Activated CD4-positive, alpha-beta T cell treated with anti-CD3 and anti-CD28 coated beads for 24 hours (primary cell): ENCODE measurements around the gene PAFAH2.

ENCODE experiments used
- DNase-seq, 2 donors: peaks; one replicate each; pipeline ENCODE4 v3.0.0-alpha.2; 2020; ENCODE audit warnings: low read depth in 2 of 2

Gene PAFAH2

GRCh38 chr1:26031611-26032220 lies 33.9 kb upstream of the PAFAH2 start:
- DNase-seq = no peak

GRCh38 chr1:26031196-26031595 lies 33.3 kb upstream of the PAFAH2 start:
- no peak for DNase-seq

- DNase-seq = no peak
Measured at GRCh38 chr1:26029864-26030481, 32.1 kb upstream of the PAFAH2 start.

- DNase-seq = no peak
Measured at GRCh38 chr1:26029054-26029863, 31.4 kb upstream of the PAFAH2 start.

GRCh38 chr1:26028490-26028980 lies 30.7 kb upstream of the PAFAH2 start:
- DNase-seq = no peak

- DNase-seq = no peak
Measured at GRCh38 chr1:26027716-26028489, 30.0 kb upstream of the PAFAH2 start.

GRCh38 chr1:26025517-26025916 lies 27.7 kb upstream of the PAFAH2 start:
- DNase-seq = no peak

- DNase-seq = no peak
Measured at GRCh38 chr1:26025060-26025459, 27.2 kb upstream of the PAFAH2 start.

GRCh38 chr1:26023826-26024225 lies 26.0 kb upstream of the PAFAH2 start:
- DNase-seq = no peak

GRCh38 chr1:26023009-26023408 lies 25.1 kb upstream of the PAFAH2 start:
- no peak for DNase-seq

GRCh38 chr1:26022404-26022779 lies 24.5 kb upstream of the PAFAH2 start:
- no peak for DNase-seq

GRCh38 chr1:26021647-26022403 lies 24.0 kb upstream of the PAFAH2 start, which contains the start of gene EXTL1:
EXTL1 (plus strand) TSS chr1:26021775; CDS start chr1:26022647, 872 bp downstream.
- DNase-seq = no peak

- DNase-seq = no peak
Measured at GRCh38 chr1:26020941-26021646, 23.2 kb upstream of the PAFAH2 start.

GRCh38 chr1:26020330-26020768 lies 22.5 kb upstream of the PAFAH2 start:
- DNase-seq = no peak

- no peak for DNase-seq
Measured at GRCh38 chr1:26019641-26020315, 21.9 kb upstream of the PAFAH2 start.

- no peak for DNase-seq
Measured at GRCh38 chr1:26017606-26018005, 19.7 kb upstream of the PAFAH2 start.

- no peak for DNase-seq
Measured at GRCh38 chr1:26016953-26017545, 19.2 kb upstream of the PAFAH2 start.

GRCh38 chr1:26016258-26016952 lies 18.5 kb upstream of the PAFAH2 start:
- no peak for DNase-seq

GRCh38 chr1:26015358-26015757 lies 17.5 kb upstream of the PAFAH2 start:
- DNase-seq = no peak
